ENCODE data around the gene EPAS1. TPM values are rescaled to one million over a fixed set of nuclear protein-coding genes. Genes with fewer than 3 reads are reported as not detected.

EPAS1 gene
- total RNA-seq, 3 donors from 2014 or later = 92.5 to 274 (median 229) TPM

- H3K27me3 ChIP-seq = no peaks in the 10 kb centered on the region
- no peak for DNase-seq (ENCODE audit: low spot score in 2 of 2)
- TF ChIP-seq POLR2AphosphoS5 (IDR thresholded peaks at IDR 0.05) (no peak), CTCF (IDR thresholded peaks at IDR 0.05) (no peak)
- no peak overlapping the region for H3K4me3 ChIP-seq
- H3K4me1 ChIP-seq = no peaks in the 10 kb centered on the region
- peak overlapping the region in 1 of 2 donors; percentile 41 for H3K27ac ChIP-seq
- no peaks in the 10 kb centered on the region for H3K36me3 ChIP-seq
- intact Hi-C loops (cut with DNase I; ENCODE audit: low total_unique reads) = no loop called here
- H3K9me3 ChIP-seq = no peaks in the 10 kb centered on the region
These were observed 23.9 kb upstream of the EPAS1 start for GRCh38 chr2:46273225-46273863.

- no peaks in the 10 kb centered on the region for H3K27me3 ChIP-seq
- H3K9me3 ChIP-seq = no peaks in the 10 kb centered on the region
- no peak overlapping the region for H3K4me3 ChIP-seq
- no peak for DNase-seq (ENCODE audit: low spot score in 2 of 2)
- intact Hi-C loops (cut with DNase I; ENCODE audit: low total_unique reads) = no loop called here
- peak overlapping the region in 1 of 2 donors; percentile 41 for H3K27ac ChIP-seq
- no peak for TF ChIP-seq CTCF (IDR thresholded peaks at IDR 0.05)
- no peak for TF ChIP-seq POLR2A (IDR thresholded peaks at IDR 0.05)
- no peak for TF ChIP-seq POLR2AphosphoS5 (IDR thresholded peaks at IDR 0.05)
- H3K4me1 ChIP-seq = no peaks in the 10 kb centered on the region
- H3K36me3 ChIP-seq = no peaks in the 10 kb centered on the region
These were observed 23.3 kb upstream of the EPAS1 start for GRCh38 chr2:46273919-46274318.

GRCh38 chr2:46274586-46274985 is 22.6 kb upstream of the EPAS1 start:
- no peaks in the 10 kb centered on the region for H3K9me3 ChIP-seq
- peak overlapping the region in 1 of 2 donors; percentile 41 for H3K27ac ChIP-seq
- intact Hi-C loops (cut with DNase I; ENCODE audit: low total_unique reads) = no loop called here
- DNase-seq (ENCODE audit: low spot score in 2 of 2) = no peak
- no peak overlapping the region for H3K4me3 ChIP-seq
- no peaks in the 10 kb centered on the region for H3K27me3 ChIP-seq
- TF ChIP-seq POLR2AphosphoS5 (IDR thresholded peaks at IDR 0.05) = no peak
- TF ChIP-seq CTCF (IDR thresholded peaks at IDR 0.05) = no peak
- no peak for TF ChIP-seq POLR2A (IDR thresholded peaks at IDR 0.05)
- H3K4me1 ChIP-seq = no peaks in the 10 kb centered on the region
- H3K36me3 ChIP-seq = no peaks in the 10 kb centered on the region

GRCh38 chr2:46275995-46276394 is 21.2 kb upstream of the EPAS1 start:
- H3K4me1 ChIP-seq = no peaks in the 10 kb centered on the region
- TF ChIP-seq POLR2AphosphoS5 (IDR thresholded peaks at IDR 0.05) (peak in 2 of 3 donors; percentile 22 to 48), POLR2A (IDR thresholded peaks at IDR 0.05) (no peak), CTCF (IDR thresholded peaks at IDR 0.05) (no peak)
- no peak for DNase-seq (ENCODE audit: low spot score in 2 of 2)
- no peak overlapping the region for H3K4me3 ChIP-seq
- no peaks in the 10 kb centered on the region for H3K36me3 ChIP-seq
- no peaks in the 10 kb centered on the region for H3K9me3 ChIP-seq
- no peaks in the 10 kb centered on the region for H3K27me3 ChIP-seq
- intact Hi-C loops (cut with DNase I; ENCODE audit: low total_unique reads) = no loop called here
- peak overlapping the region in 1 of 2 donors; percentile 74 for H3K27ac ChIP-seq

GRCh38 chr2:46276642-46277041 is 20.6 kb upstream of the EPAS1 start:
- Histone ChIP-seq H3K9me3 (no peaks in the 10 kb centered on the region), H3K4me1 (no peaks in the 10 kb centered on the region), H3K27ac (no peak overlapping the region), H3K36me3 (no peaks in the 10 kb centered on the region), H3K4me3 (no peak overlapping the region), H3K27me3 (no peaks in the 10 kb centered on the region)
- DNase-seq (ENCODE audit: low spot score in 2 of 2) = no peak
- intact Hi-C loops (cut with DNase I; ENCODE audit: low total_unique reads) = no loop called here
- no peak for TF ChIP-seq POLR2A (IDR thresholded peaks at IDR 0.05)
- no peak for TF ChIP-seq CTCF (IDR thresholded peaks at IDR 0.05)
- no peak for TF ChIP-seq POLR2AphosphoS5 (IDR thresholded peaks at IDR 0.05)

Data from breast epithelium (tissue), 4 donors.